H1 (cell line): ENCODE measurements around the gene ADPRHL1. TPM values are rescaled to one million over a fixed set of nuclear protein-coding genes. Genes with fewer than 3 reads are reported as not detected.

ENCODE experiments used
- CTCF ChIA-PET: fragments of 300-600 bp; sonication (Branson Sonifier 250); formaldehyde crosslinking; loops from one replicate; lab custom pipeline; 2021; ENCODE audit not compliant: partially characterized antibody; lab: Charles Lee
- POLR2A ChIA-PET: fragments of 300-600 bp; sonication (Branson Sonifier 250); formaldehyde crosslinking; loops from one replicate; lab custom pipeline; 2021; ENCODE audit warnings: inconsistent platforms; ENCODE audit not compliant: partially characterized antibody; lab: Charles Lee
- DNase-seq, 2 experiments: peaks; one replicate each; pipeline versions ENCODE4 v3.0.0 to v3.0.0-alpha.2; 2010 to 2022; ENCODE audit warnings: low spot score in 2 of 2, low read depth in 1 of 2, mixed read lengths in 1 of 2
- FAIRE-seq: peaks from 2 replicates; lab custom pipeline; 2011; peaks lifted over from hg19 to GRCh38; lab: Jason Lieb, UNC
- H2AFZ ChIP-seq: 2 replicates; pipeline ENCODE4 v1.8.1; 2012; ENCODE audit warnings: low read length, inconsistent platforms
- H2AK5ac ChIP-seq: 2 replicates; pipeline ENCODE4 v1.6.1; 2013; ENCODE audit warnings: low read depth, low read length
- H2BK120ac ChIP-seq: replicated peaks from 2 replicates; pipeline ENCODE3; 2013; ENCODE audit warnings: low read depth, low read length, inconsistent platforms
- H2BK12ac ChIP-seq: 2 replicates; pipeline ENCODE4 v1.6.1; 2013; ENCODE audit warnings: low read depth, low read length
- H2BK15ac ChIP-seq: 2 replicates; pipeline ENCODE4 v1.6.1; 2013; ENCODE audit warnings: low read length
- H2BK20ac ChIP-seq: 2 replicates; pipeline ENCODE4 v1.6.1; 2013; ENCODE audit warnings: low read length
- H2BK5ac ChIP-seq: 2 replicates; pipeline ENCODE4 v1.6.1; 2013; ENCODE audit warnings: low read depth, low read length
- H3K14ac ChIP-seq: 2 replicates; pipeline ENCODE4 v1.6.1; 2013; ENCODE audit warnings: inconsistent platforms; ENCODE audit not compliant: insufficient read length
- H3K18ac ChIP-seq: 2 replicates; pipeline ENCODE4 v1.6.1; 2013; ENCODE audit warnings: low read length; ENCODE audit errors: extremely low read depth
- H3K23ac ChIP-seq: 2 replicates; pipeline ENCODE4 v1.6.1; 2013; ENCODE audit warnings: inconsistent platforms; ENCODE audit not compliant: insufficient read length
- H3K23me2 ChIP-seq: 2 replicates; pipeline ENCODE4 v1.6.1; 2013; ENCODE audit warnings: low read depth, low read length
- H3K27ac ChIP-seq: 2 replicates; pipeline ENCODE4 v1.6.1; 2011; ENCODE audit warnings: low read depth, low read length, inconsistent platforms
- H3K27me3 ChIP-seq, 4 experiments: replicated peaks in 1 of 4; 1 replicate in 1 of 4; 2 replicates in 3 of 4; pipeline versions ENCODE4 v1.6.1 to v1.8.1; 2011 to 2013; ENCODE audit warnings: low read length in 3 of 4, mild to moderate bottlenecking in 3 of 4, inconsistent platforms in 2 of 4, mixed read lengths in 2 of 4, moderate library complexity in 1 of 4; ENCODE audit not compliant: control insufficient read depth in 3 of 4, insufficient read depth in 3 of 4; ENCODE audit errors: extremely low read depth in 1 of 4
- H3K36me3 ChIP-seq, 4 experiments: 2 replicates each; pipeline versions ENCODE4 v1.6.1 to v1.8.1; 2011 to 2013; ENCODE audit warnings: mild to moderate bottlenecking in 4 of 4, low read length in 3 of 4, moderate library complexity in 2 of 4, control low read depth in 1 of 4, inconsistent platforms in 1 of 4; ENCODE audit not compliant: insufficient read depth in 4 of 4, control insufficient read depth in 2 of 4
- H3K4ac ChIP-seq: replicated peaks from 2 replicates; pipeline ENCODE3; 2013; ENCODE audit warnings: low read length, low read depth, mixed read lengths, inconsistent platforms; ENCODE audit not compliant: insufficient read length
- H3K4me1 ChIP-seq, 4 experiments: replicated peaks in 1 of 4; 1 replicate in 1 of 4; 2 replicates in 3 of 4; pipeline versions ENCODE4 v1.6.1 to v1.8.1; 2011 to 2013; ENCODE audit warnings: low read length in 3 of 4, inconsistent platforms in 2 of 4, mixed read lengths in 1 of 4; ENCODE audit not compliant: insufficient read depth in 4 of 4, control insufficient read depth in 3 of 4
- H3K4me2 ChIP-seq, 2 experiments: 2 replicates each; pipeline versions ENCODE4 v1.6.1 to v1.8.1; 2011 to 2013; ENCODE audit warnings: low read depth in 2 of 2, low read length in 2 of 2, control low read depth in 1 of 2, inconsistent platforms in 1 of 2, mild to moderate bottlenecking in 1 of 2; ENCODE audit not compliant: insufficient read depth in 1 of 2
- H3K4me3 ChIP-seq, 4 experiments: fragments of 200-600, 300-600 bp in 1 of 4; sonication (generic), shearing (Covaris generic), sonication (Bioruptor Twin) in 1 of 4; 2 replicates each; pipeline versions ENCODE4 v1.5.1 to v1.8.1; 2011 to 2016; ENCODE audit warnings: low read length in 4 of 4, low read depth in 3 of 4, control low read depth in 2 of 4, inconsistent platforms in 2 of 4, mild to moderate bottlenecking in 2 of 4, mixed read lengths in 1 of 4, moderate library complexity in 1 of 4; ENCODE audit not compliant: insufficient read depth in 2 of 4; ENCODE audit errors: extremely low read depth in 1 of 4
- H3K56ac ChIP-seq: replicated peaks from 2 replicates; pipeline ENCODE3; 2013; ENCODE audit warnings: low read depth, mild to moderate bottlenecking, mixed read lengths, low read length, inconsistent platforms; ENCODE audit not compliant: insufficient read length
- H3K79me1 ChIP-seq: 2 replicates; pipeline ENCODE4 v1.6.1; 2013; ENCODE audit warnings: low read depth, low read length, control low read depth
- H3K79me2 ChIP-seq, 2 experiments: 2 replicates each; pipeline versions ENCODE4 v1.6.1 to v1.8.1; 2012 to 2013; ENCODE audit warnings: low read length in 2 of 2, mild to moderate bottlenecking in 2 of 2, inconsistent platforms in 1 of 2; ENCODE audit not compliant: insufficient read depth in 2 of 2, control insufficient read depth in 1 of 2
- H3K9ac ChIP-seq, 4 experiments: replicated peaks in 1 of 4; 1 replicate in 1 of 4; 2 replicates in 3 of 4; pipeline versions ENCODE4 v1.6.1 to v1.8.1; 2011 to 2013; ENCODE audit warnings: low read depth in 3 of 4, low read length in 3 of 4, control low read depth in 2 of 4, mild to moderate bottlenecking in 2 of 4, moderate library complexity in 2 of 4, inconsistent platforms in 1 of 4; ENCODE audit errors: extremely low read depth in 1 of 4
- H3K9me3 ChIP-seq, 2 experiments: 2 replicates each; pipeline versions ENCODE4 v1.6.1 to v1.8.1; 2012 to 2013; ENCODE audit warnings: mild to moderate bottlenecking in 2 of 2, moderate library complexity in 2 of 2, control low read depth in 1 of 2, inconsistent platforms in 1 of 2, low read depth in 1 of 2, low read length in 1 of 2, mixed read lengths in 1 of 2; ENCODE audit not compliant: insufficient read depth in 2 of 2
- H4K20me1 ChIP-seq, 2 experiments: replicated peaks in 1 of 2; 2 replicates each; pipeline versions ENCODE3 to v1.8.1; 2011 to 2013; ENCODE audit warnings: inconsistent platforms in 2 of 2, low read length in 2 of 2, mild to moderate bottlenecking in 1 of 2; ENCODE audit not compliant: insufficient read depth in 2 of 2, control insufficient read depth in 1 of 2
- H4K5ac ChIP-seq: 2 replicates; pipeline ENCODE4 v1.6.1; 2013; ENCODE audit warnings: low read length, low read depth, mixed read lengths, inconsistent platforms; ENCODE audit not compliant: insufficient read length
- H4K8ac ChIP-seq: 2 replicates; pipeline ENCODE4 v1.8.0; 2013; ENCODE audit warnings: mild to moderate bottlenecking, moderate library complexity, low read length, inconsistent platforms; ENCODE audit not compliant: insufficient read depth; ENCODE audit errors: extremely low read depth
- H4K91ac ChIP-seq: replicated peaks from 2 replicates; pipeline ENCODE3; 2013; ENCODE audit warnings: low read length, mixed read lengths, inconsistent platforms; ENCODE audit not compliant: insufficient read length
- CHD2 ChIP-seq: IDR thresholded peaks from 2 replicates; pipeline ENCODE4 v1.6.1; 2012; ENCODE audit warnings: low read length, improper control_type of control experiment
- PHF8 ChIP-seq: fragments of 200-600 bp; sonication (generic); conservative IDR thresholded peaks from 2 replicates; pipeline ENCODE4 v1.7.1; 2012; ENCODE audit warnings: low read depth, mild to moderate bottlenecking, inconsistent platforms, low read length, moderate library complexity
- RAD21 ChIP-seq, 2 experiments: IDR thresholded peaks in 1 of 2; conservative IDR thresholded peaks in 1 of 2; 2 replicates each; pipeline ENCODE4 v1.6.1; 2011; ENCODE audit warnings: low read depth in 2 of 2, low read length in 2 of 2, improper control_type of control experiment in 1 of 2, inconsistent platforms in 1 of 2, mild to moderate bottlenecking in 1 of 2, moderate library complexity in 1 of 2
- SP1 ChIP-seq: IDR thresholded peaks from 2 replicates; pipeline ENCODE4 v1.6.1; 2011; ENCODE audit warnings: low read depth, low read length
- SP2 ChIP-seq: IDR thresholded peaks from 2 replicates; pipeline ENCODE4 v1.6.1; 2012; ENCODE audit warnings: mild to moderate bottlenecking, low read length, inconsistent platforms
- WGBS, 2 experiments: shearing (Covaris generic) in 1 of 2; methylation state at CpG; one replicate each; pipeline versions ENCODE4 v1.1.6 to v1.1.7; 2013 to 2015; ENCODE audit warnings: low lambda C conversion rate in 2 of 2, mixed read lengths in 2 of 2, inconsistent platforms in 1 of 2, low coverage in 1 of 2, missing lambda C conversion rate in 1 of 2; ENCODE audit not compliant: insufficient replicate concordance in 2 of 2, insufficient coverage in 1 of 2, insufficient read length in 1 of 2; ENCODE audit errors: extremely low coverage in 1 of 2, missing lambda C conversion rate in 1 of 2; 5-methylcytosine and 5-hydroxymethylcytosine counted together
- polyA plus RNA-seq, 7 experiments: library from polyadenylated mRNA; depleted of rRNA in 3 of 7; stranded (reverse) in 5 of 7; unstranded in 2 of 7; fragments of >200 nt in 5 of 7; fragments of 200-250 nt in 2 of 7; gene quantifications; 1 replicate in 5 of 7; 2 replicates in 1 of 7; 4 replicates in 1 of 7; pipeline versions ENCODE4 v1.2.1 to v1.2.3, GENCODE V29; 2011 to 2013; ENCODE audit warnings: missing spikeins in 2 of 7, mixed read lengths in 2 of 7
- total RNA-seq: library from RNA; stranded (reverse); fragmentation: NEBNext Ultra II Directional; extraction: Animal tissue kit (Norgen Biotek cat#: 25700); gene quantifications from 2 replicates; pipeline ENCODE4 v1.2.1, GENCODE V29; 2021

ADPRHL1 gene
- total and polyA plus RNA-seq, 2 of the 8 experiments (the other 6 are each of a cell fraction or from before 2014, with no cell fraction given) = 0.74 to 1.7 TPM

- no peak overlapping the region for H3K4ac ChIP-seq
- H2AK5ac ChIP-seq = no peak overlapping the region
- peak overlapping the region in 3 of 4 experiments; percentile 6 to 52 (median 10); a peak in 4 of 8 replicates for H3K4me3 ChIP-seq
- no peak overlapping the region; the same call in 1 of the 2 replicates for H2BK5ac ChIP-seq
- H3K4me2 ChIP-seq = peak overlapping the region; percentile 55 to 58; a peak in 3 of 4 replicates
- H3K18ac ChIP-seq = no peak overlapping the region; the same call in 1 of the 2 replicates
- H3K56ac ChIP-seq = peak overlapping the region; percentile 36
- H3K4me1 ChIP-seq = peaks cover 2 to 25% (median 7%) of the 10 kb centered on the region in 4 experiments
- no peak overlapping the region for H3K14ac ChIP-seq
- H4K5ac ChIP-seq = peak overlapping the region; percentile 51
- TF ChIP-seq CHD2 (no peak), SP2 (no peak), SP1 (0 out of 2 replicates have a peak, but pooled peaks have one; percentile 8), RAD21 (IDR thresholded peaks at IDR 0.05 in 1 of 2, conservative IDR thresholded peaks at IDR 0.05 in 1 of 2; ENCODE audit: low read depth in 2 of 2, low read length in 2 of 2) (no peak), PHF8 (peak; percentile 10; the same call in 1 of the 2 replicates)
- H3K9me3 ChIP-seq = no peaks in the 10 kb centered on the region; a peak in 1 of 4 replicates
- no peak overlapping the region for H2BK120ac ChIP-seq
- H3K79me2 ChIP-seq = peaks cover 3 to 36% of the 10 kb centered on the region in 2 experiments
- no peak overlapping the region for H2AFZ ChIP-seq
- H4K8ac ChIP-seq = no peak overlapping the region
- no peak overlapping the region for H2BK15ac ChIP-seq
- H3K27ac ChIP-seq = no peak overlapping the region; the same call in 1 of the 2 replicates
- H3K23ac ChIP-seq = no peak overlapping the region
- peaks cover 10% of the 10 kb centered on the region; the same call in 1 of the 2 replicates for H3K23me2 ChIP-seq
- no peak overlapping the region for H2BK20ac ChIP-seq
- WGBS, 2 experiments = 65% methylated on average over 11 of the region's 41 CpGs; no CpG with 5 or more reads in 1 of the 2 experiments
- no peak overlapping the region for H4K91ac ChIP-seq
- H3K79me1 ChIP-seq = peaks cover 7% of the 10 kb centered on the region
- DNase-seq (no peak), FAIRE-seq (no peak)
- 0 out of 7 replicates have a peak, but pooled peaks cover 0 to 4% (median 0%) of the 10 kb centered on the region in 4 experiments for H3K27me3 ChIP-seq
- ChIA-PET CTCF (interaction anchor here (0.5 to 2.6 kb wide), 7 partner anchors 8 to 88 kb away, joined by 3 to 15 read pairs (median 3); no protein-coding TSS in a partner anchor), POLR2A (interaction anchor here (0.8 to 7.3 kb wide), 17 partner anchors 9 to 155 kb away, joined by 3 to 78 read pairs (median 4); partner anchors contain the start of genes CUL4A, LAMP1 and PCID2)
- H2BK12ac ChIP-seq = no peak overlapping the region
- peaks cover 0 to 12% (median 6%) of the 10 kb centered on the region in 4 experiments for H3K36me3 ChIP-seq
- H3K9ac ChIP-seq = no peak overlapping the region
- H4K20me1 ChIP-seq = peaks cover 0 to 8% of the 10 kb centered on the region in 2 experiments
Measured at GRCh38 chr13:113364311-113364889, 88.9 kb downstream of the ADPRHL1 start.
